ENCODE measurements around the gene DOHH. TPM values are rescaled to one million over a fixed set of nuclear protein-coding genes. Genes with fewer than 3 reads are reported as not detected.

Gene DOHH
- total and polyA plus RNA-seq, 2 donors = 8.5 to 8.8 TPM

DNA sequence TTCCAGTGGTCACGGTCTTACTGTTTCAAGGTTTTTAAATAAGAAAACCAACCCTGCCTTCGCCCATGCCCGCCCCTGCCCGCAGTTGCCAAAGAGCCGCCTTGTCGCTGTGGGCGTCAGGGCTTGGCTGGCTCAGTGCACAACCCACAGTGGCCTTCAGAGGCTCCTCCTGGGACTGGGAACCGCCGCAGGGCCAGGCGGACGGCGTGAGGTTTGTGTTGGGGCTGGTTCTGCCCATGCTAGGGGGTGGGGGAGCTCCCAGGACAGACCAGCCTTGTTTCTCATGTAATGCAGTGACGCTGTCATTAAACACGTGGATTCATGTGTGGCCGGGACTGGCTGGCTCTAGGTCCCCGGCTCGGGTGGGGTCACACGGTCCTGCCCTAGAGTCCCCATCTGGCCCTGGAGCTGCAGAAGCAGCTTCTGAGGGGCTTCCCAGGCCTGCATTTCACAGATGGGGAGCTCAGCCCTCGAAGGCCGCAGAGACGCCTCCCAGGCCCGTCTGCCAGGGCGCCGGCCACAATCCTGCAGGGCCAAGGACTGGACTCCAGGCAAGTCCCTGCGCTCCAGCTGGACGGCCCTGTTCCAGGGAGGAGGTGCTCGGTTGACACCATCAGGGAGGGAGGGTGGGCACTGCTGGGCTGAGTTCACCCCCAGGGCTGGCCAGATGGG, 36.1 kb upstream of the DOHH start:
- no peaks in the 10 kb centered on the region for H3K4me1 ChIP-seq (ENCODE audit: control insufficient read depth in 2 of 2, insufficient read depth in 2 of 2, low read length in 2 of 2)
- H3K4me3 ChIP-seq (ENCODE audit: low read length in 2 of 2) = no peak overlapping the region
- peaks cover 65 to 69% of the 10 kb centered on the region in 2 donors for H3K36me3 ChIP-seq (ENCODE audit: control insufficient read depth in 2 of 2, insufficient read depth in 2 of 2, low read length in 1 of 2)
- peaks cover 0 to 8% of the 10 kb centered on the region in 2 donors for H3K9me3 ChIP-seq (ENCODE audit: control insufficient read depth in 2 of 2, insufficient read depth in 1 of 2, low read length in 1 of 2)
- no peak overlapping the region for H3K27ac ChIP-seq (ENCODE audit: low read depth in 1 of 2, low read length in 1 of 2)
- no peak for DNase-seq (ENCODE audit: low read depth in 6 of 9, low spot score in 9 of 9)
- no peaks in the 10 kb centered on the region for H3K27me3 ChIP-seq (ENCODE audit: control insufficient read depth in 2 of 2, insufficient read depth in 1 of 2, low read length in 1 of 2)
- 97% methylated on average over 27 of the region's 27 CpGs for WGBS

DNA sequence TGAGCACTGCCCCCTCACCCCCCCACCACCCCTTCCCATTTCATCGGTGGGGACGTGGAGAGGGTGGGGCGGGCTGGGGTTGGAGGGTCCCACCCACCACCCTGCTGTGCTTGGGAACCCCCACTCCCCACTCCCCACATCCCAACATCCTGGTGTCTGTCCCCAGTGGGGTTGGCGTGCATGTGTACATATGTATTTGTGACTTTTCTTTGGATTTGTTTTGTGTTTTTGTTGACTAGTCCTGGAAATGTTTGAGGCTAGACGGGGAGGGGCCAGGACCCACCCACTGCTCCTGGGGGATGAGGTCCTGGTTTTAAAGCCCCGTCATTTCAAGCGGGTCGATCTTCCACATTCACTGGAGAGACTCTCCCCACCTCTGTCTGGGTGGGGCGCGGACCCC, 35.5 kb upstream of the DOHH start:
- peaks cover 71 to 75% of the 10 kb centered on the region in 2 donors for H3K36me3 ChIP-seq (ENCODE audit: control insufficient read depth in 2 of 2, insufficient read depth in 2 of 2, low read length in 1 of 2)
- H3K9me3 ChIP-seq (ENCODE audit: control insufficient read depth in 2 of 2, insufficient read depth in 1 of 2, low read length in 1 of 2) = peaks cover 0 to 8% of the 10 kb centered on the region in 2 donors
- H3K4me3 ChIP-seq (ENCODE audit: low read length in 2 of 2) = no peak overlapping the region
- WGBS = 96% methylated on average over 10 of the region's 10 CpGs
- DNase-seq (ENCODE audit: low read depth in 6 of 9, low spot score in 9 of 9) = no peak
- no peak overlapping the region for H3K27ac ChIP-seq (ENCODE audit: low read depth in 1 of 2, low read length in 1 of 2)
- H3K4me1 ChIP-seq (ENCODE audit: control insufficient read depth in 2 of 2, insufficient read depth in 2 of 2, low read length in 2 of 2) = no peaks in the 10 kb centered on the region
- no peaks in the 10 kb centered on the region for H3K27me3 ChIP-seq (ENCODE audit: control insufficient read depth in 2 of 2, insufficient read depth in 1 of 2, low read length in 1 of 2)

DNA sequence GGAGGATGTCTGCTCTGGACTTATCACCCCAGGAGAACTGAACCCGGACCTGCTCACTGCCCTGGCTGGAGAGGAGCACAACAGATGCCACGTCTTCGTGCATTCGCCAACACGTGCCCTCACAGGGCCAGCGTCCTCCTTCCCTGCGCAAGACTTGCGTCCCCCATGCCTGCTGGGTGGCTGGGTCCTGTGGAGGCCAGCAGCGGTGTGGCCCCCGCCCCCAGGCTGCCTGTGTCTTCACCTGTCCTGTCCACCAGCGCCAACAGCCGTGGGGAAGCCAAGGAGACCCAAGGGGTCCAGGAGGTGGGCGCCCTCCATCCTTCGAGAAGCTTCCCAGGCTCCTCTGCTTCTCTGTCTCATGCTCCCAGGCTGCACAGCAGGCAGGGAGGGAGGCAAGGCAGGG, 35.1 kb upstream of the DOHH start:
- no peak for DNase-seq (ENCODE audit: low read depth in 6 of 9, low spot score in 9 of 9)
- Histone ChIP-seq H3K4me1 (ENCODE audit: control insufficient read depth in 2 of 2, insufficient read depth in 2 of 2, low read length in 2 of 2) (no peaks in the 10 kb centered on the region), H3K36me3 (ENCODE audit: control insufficient read depth in 2 of 2, insufficient read depth in 2 of 2, low read length in 1 of 2) (peaks cover 75 to 79% of the 10 kb centered on the region in 2 donors), H3K9me3 (ENCODE audit: control insufficient read depth in 2 of 2, insufficient read depth in 1 of 2, low read length in 1 of 2) (peaks cover 0 to 8% of the 10 kb centered on the region in 2 donors), H3K4me3 (ENCODE audit: low read length in 2 of 2) (no peak overlapping the region), H3K27me3 (ENCODE audit: control insufficient read depth in 2 of 2, insufficient read depth in 1 of 2, low read length in 1 of 2) (no peaks in the 10 kb centered on the region), H3K27ac (ENCODE audit: low read depth in 1 of 2, low read length in 1 of 2) (no peak overlapping the region)
- WGBS = 97% methylated on average over 14 of the region's 14 CpGs

DNA sequence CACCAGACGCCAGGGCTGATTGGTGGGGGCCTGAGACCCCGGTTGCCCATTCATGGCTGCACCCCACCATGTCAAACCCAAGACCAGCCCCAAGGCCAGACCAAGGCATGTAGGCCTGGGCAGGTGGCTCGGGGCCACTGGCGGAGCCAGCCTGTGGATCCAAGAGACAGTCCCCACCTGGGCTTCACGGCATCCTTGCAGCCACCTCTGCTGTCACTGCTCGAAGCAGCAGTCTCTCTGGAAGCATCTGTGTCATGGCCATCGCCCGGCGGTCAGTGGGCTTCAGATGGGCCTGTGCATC, 34.7 kb upstream of the DOHH start:
- peaks cover 78 to 83% of the 10 kb centered on the region in 2 donors for H3K36me3 ChIP-seq (ENCODE audit: control insufficient read depth in 2 of 2, insufficient read depth in 2 of 2, low read length in 1 of 2)
- H3K27ac ChIP-seq (ENCODE audit: low read depth in 1 of 2, low read length in 1 of 2) = no peak overlapping the region
- H3K4me3 ChIP-seq (ENCODE audit: low read length in 2 of 2) = no peak overlapping the region
- peaks cover 0 to 8% of the 10 kb centered on the region in 2 donors for H3K9me3 ChIP-seq (ENCODE audit: control insufficient read depth in 2 of 2, insufficient read depth in 1 of 2, low read length in 1 of 2)
- H3K4me1 ChIP-seq (ENCODE audit: control insufficient read depth in 2 of 2, insufficient read depth in 2 of 2, low read length in 2 of 2) = no peaks in the 10 kb centered on the region
- DNase-seq (ENCODE audit: low read depth in 6 of 9, low spot score in 9 of 9) = no peak
- H3K27me3 ChIP-seq (ENCODE audit: control insufficient read depth in 2 of 2, insufficient read depth in 1 of 2, low read length in 1 of 2) = no peaks in the 10 kb centered on the region
- 99% methylated on average over 9 of the region's 9 CpGs for WGBS

DNA sequence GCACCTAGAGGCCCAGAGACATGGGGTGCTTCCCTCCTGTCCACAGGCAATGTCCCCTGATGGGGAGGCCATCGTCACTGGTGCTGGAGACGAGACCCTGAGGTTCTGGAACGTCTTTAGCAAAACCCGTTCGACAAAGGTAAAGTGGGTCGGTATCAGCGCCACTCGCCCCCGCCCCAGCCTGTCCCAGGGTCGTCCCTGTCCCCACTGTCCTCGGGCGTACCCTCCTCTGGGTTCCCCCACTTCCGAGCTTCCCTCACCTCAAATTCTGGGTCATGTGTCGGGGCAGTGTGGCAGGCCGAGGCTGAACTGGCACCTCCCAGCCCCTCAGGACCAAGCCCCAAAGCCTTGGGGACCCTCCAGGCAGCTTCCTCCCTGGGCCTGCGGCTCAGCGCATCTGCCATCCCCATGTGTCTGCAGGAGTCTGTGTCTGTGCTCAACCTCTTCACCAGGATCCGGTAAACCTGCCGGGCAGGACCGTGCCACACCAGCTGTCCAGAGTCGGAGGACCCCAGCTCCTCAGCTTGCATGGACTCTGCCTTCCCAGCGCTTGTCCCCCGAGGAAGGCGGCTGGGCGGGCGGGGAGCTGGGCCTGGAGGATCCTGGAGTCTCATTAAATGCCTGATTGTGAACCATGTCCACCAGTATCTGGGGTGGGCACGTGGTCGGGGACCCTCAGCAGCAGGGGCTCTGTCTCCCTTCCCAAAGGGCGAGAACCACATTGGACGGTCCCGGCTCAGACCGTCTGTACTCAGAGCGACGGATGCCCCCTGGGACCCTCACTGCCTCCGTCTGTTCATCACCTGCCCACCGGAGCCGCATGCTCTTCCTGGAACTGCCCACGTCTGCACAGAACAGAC, 34.1 kb upstream of the DOHH start:
- WGBS = 98% methylated on average over 38 of the region's 38 CpGs

DNA sequence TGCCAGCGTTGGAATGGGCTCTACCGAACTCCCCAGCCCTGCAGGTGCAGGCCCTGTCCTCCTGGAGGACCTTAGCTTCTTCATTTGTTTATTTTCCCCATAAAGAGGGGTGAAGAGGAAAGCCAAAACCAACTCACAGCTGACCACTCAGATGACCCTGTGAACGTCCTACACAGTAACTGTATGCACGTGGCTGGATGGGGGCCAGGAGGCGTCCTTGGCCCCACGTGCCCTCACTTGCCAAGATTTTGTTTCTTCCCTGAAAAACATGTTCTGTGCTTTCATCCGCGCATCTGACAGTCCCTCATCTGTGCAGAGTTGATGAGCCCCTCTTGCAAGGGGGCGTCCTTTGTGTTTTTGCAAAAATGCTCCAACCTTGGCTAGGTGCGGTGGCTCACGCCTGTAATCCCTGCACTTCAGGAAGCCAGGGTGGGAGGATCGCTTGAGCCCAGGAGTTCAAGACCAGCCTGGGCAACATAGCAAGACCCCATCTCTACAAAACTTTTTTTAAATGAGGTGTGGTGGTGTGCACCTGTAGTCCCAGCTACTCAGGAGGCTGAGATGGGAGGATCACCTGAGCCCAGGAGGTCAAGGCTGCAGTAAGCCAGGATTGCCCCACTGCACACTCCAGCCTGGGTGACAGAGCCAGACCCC, 33.2 kb upstream of the DOHH start:
- DNase-seq (ENCODE audit: low read depth in 6 of 9, low spot score in 9 of 9) = no peak
- 96% methylated on average over 12 of the region's 12 CpGs for WGBS
- no peak overlapping the region for H3K4me3 ChIP-seq (ENCODE audit: low read length in 2 of 2)
- H3K27me3 ChIP-seq (ENCODE audit: control insufficient read depth in 2 of 2, insufficient read depth in 1 of 2, low read length in 1 of 2) = no peaks in the 10 kb centered on the region
- no peaks in the 10 kb centered on the region for H3K9me3 ChIP-seq (ENCODE audit: control insufficient read depth in 2 of 2, insufficient read depth in 1 of 2, low read length in 1 of 2)
- H3K4me1 ChIP-seq (ENCODE audit: control insufficient read depth in 2 of 2, insufficient read depth in 2 of 2, low read length in 2 of 2) = no peaks in the 10 kb centered on the region
- peaks cover 68 to 79% of the 10 kb centered on the region in 2 donors for H3K36me3 ChIP-seq (ENCODE audit: control insufficient read depth in 2 of 2, insufficient read depth in 2 of 2, low read length in 1 of 2)
- no peak overlapping the region for H3K27ac ChIP-seq (ENCODE audit: low read depth in 1 of 2, low read length in 1 of 2)

More for the DNA sequence above, 34.1 kb upstream of the DOHH start:
- peaks cover 0 to 3% of the 10 kb centered on the region in 2 donors for H3K9me3 ChIP-seq (ENCODE audit: control insufficient read depth in 2 of 2, insufficient read depth in 1 of 2, low read length in 1 of 2)
- H3K36me3 ChIP-seq (ENCODE audit: control insufficient read depth in 2 of 2, insufficient read depth in 2 of 2, low read length in 1 of 2) = peaks cover 75 to 85% of the 10 kb centered on the region in 2 donors
- DNase-seq (ENCODE audit: low read depth in 6 of 9, low spot score in 9 of 9) = no peak
- no peak overlapping the region for H3K27ac ChIP-seq (ENCODE audit: low read depth in 1 of 2, low read length in 1 of 2)
- no peaks in the 10 kb centered on the region for H3K27me3 ChIP-seq (ENCODE audit: control insufficient read depth in 2 of 2, insufficient read depth in 1 of 2, low read length in 1 of 2)
- H3K4me3 ChIP-seq (ENCODE audit: low read length in 2 of 2) = no peak overlapping the region
- H3K4me1 ChIP-seq (ENCODE audit: control insufficient read depth in 2 of 2, insufficient read depth in 2 of 2, low read length in 2 of 2) = no peaks in the 10 kb centered on the region

DNA sequence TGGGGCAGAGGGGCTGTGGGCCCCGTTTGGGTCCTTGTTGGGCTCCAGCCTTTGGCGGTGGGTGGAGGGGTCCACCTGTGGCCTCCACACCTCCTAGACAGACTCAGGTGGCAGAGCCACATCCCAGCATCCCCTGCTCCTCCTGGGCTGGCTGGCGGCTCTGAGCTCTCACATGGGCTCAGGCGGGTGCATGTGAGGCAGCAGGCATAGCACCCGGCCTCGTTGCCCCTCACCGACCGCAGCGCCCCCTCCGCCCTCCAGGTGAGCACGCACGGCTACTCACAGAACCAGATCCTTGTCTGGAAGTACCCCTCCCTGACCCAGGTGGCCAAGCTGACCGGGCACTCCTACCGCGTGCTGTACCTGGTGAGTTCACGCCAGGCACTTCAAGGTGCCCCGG, 32.6 kb upstream of the DOHH start:
- Histone ChIP-seq H3K9me3 (ENCODE audit: control insufficient read depth in 2 of 2, insufficient read depth in 1 of 2, low read length in 1 of 2) (no peaks in the 10 kb centered on the region), H3K4me1 (ENCODE audit: control insufficient read depth in 2 of 2, insufficient read depth in 2 of 2, low read length in 2 of 2) (no peaks in the 10 kb centered on the region), H3K27ac (ENCODE audit: low read depth in 1 of 2, low read length in 1 of 2) (no peak overlapping the region), H3K27me3 (ENCODE audit: control insufficient read depth in 2 of 2, insufficient read depth in 1 of 2, low read length in 1 of 2) (no peaks in the 10 kb centered on the region), H3K36me3 (ENCODE audit: control insufficient read depth in 2 of 2, insufficient read depth in 2 of 2, low read length in 1 of 2) (peaks cover 70 to 78% of the 10 kb centered on the region in 2 donors), H3K4me3 (ENCODE audit: low read length in 2 of 2) (no peak overlapping the region)
- DNase-seq (ENCODE audit: low read depth in 6 of 9, low spot score in 9 of 9) = no peak
- WGBS = 97% methylated on average over 17 of the region's 17 CpGs

DNA sequence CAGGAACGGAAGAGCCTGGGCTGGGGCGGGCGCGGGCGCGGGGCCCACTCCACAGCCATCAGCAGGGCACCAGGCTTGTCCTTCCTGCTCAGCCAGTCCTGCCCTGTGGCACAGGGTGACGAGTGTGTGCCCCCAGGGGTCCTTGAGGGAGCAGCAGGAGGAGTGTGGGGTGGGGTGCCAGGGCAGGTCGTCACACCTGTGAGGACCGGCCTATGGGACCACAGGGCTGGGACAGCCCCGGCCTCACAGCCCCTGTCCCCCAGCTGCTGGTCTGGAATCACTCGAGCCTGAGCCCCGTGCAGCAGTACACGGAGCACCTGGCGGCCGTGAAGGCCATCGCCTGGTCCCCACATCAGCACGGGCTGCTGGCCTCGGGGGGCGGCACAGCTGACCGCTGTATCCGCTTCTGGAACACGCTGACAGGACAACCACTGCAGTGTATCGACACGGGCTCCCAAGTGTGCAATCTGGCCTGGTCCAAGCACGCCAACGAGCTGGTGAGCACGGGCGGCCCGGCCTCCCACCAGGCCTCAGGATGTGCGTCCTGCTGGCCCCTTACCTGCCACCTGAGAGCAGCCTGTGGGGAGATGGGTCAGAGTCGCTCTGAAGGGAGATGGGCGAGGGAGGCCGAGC, 31.8 kb upstream of the DOHH start:
- WGBS = 97% methylated on average over 33 of the region's 33 CpGs
- Histone ChIP-seq H3K9me3 (ENCODE audit: control insufficient read depth in 2 of 2, insufficient read depth in 1 of 2, low read length in 1 of 2) (no peaks in the 10 kb centered on the region), H3K4me3 (ENCODE audit: low read length in 2 of 2) (no peak overlapping the region), H3K4me1 (ENCODE audit: control insufficient read depth in 2 of 2, insufficient read depth in 2 of 2, low read length in 2 of 2) (no peaks in the 10 kb centered on the region), H3K27me3 (ENCODE audit: control insufficient read depth in 2 of 2, insufficient read depth in 1 of 2, low read length in 1 of 2) (no peaks in the 10 kb centered on the region), H3K27ac (ENCODE audit: low read depth in 1 of 2, low read length in 1 of 2) (no peak overlapping the region), H3K36me3 (ENCODE audit: control insufficient read depth in 2 of 2, insufficient read depth in 2 of 2, low read length in 1 of 2) (peaks cover 74 to 80% of the 10 kb centered on the region in 2 donors)
- no peak for DNase-seq (ENCODE audit: low read depth in 6 of 9, low spot score in 9 of 9)

DNA sequence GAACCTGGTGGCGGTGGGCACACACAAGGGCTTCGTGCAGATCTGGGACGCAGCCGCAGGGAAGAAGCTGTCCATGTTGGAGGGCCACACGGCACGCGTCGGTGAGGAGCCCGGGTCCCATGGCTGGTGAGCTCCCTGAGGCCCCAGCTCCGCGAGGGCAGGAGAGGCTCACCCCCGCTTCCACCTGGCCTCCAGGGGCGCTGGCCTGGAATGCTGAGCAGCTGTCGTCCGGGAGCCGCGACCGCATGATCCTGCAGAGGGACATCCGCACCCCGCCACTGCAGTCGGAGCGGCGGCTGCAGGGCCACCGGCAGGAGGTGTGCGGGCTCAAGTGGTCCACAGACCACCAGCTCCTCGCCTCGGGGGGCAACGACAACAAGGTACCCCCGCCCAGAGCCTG, 31.2 kb upstream of the DOHH start:
- H3K9me3 ChIP-seq (ENCODE audit: control insufficient read depth in 2 of 2, insufficient read depth in 1 of 2, low read length in 1 of 2) = no peaks in the 10 kb centered on the region
- no peak for DNase-seq (ENCODE audit: low read depth in 6 of 9, low spot score in 9 of 9)
- no peak overlapping the region for H3K4me3 ChIP-seq (ENCODE audit: low read length in 2 of 2)
- no peaks in the 10 kb centered on the region for H3K27me3 ChIP-seq (ENCODE audit: control insufficient read depth in 2 of 2, insufficient read depth in 1 of 2, low read length in 1 of 2)
- H3K36me3 ChIP-seq (ENCODE audit: control insufficient read depth in 2 of 2, insufficient read depth in 2 of 2, low read length in 1 of 2) = peaks cover 76 to 85% of the 10 kb centered on the region in 2 donors
- H3K27ac ChIP-seq (ENCODE audit: low read depth in 1 of 2, low read length in 1 of 2) = no peak overlapping the region
- no peaks in the 10 kb centered on the region for H3K4me1 ChIP-seq (ENCODE audit: control insufficient read depth in 2 of 2, insufficient read depth in 2 of 2, low read length in 2 of 2)
- 98% methylated on average over 29 of the region's 29 CpGs for WGBS

Measured in thymus (tissue), 11 donors.